GM12875 (cell line): ENCODE data around the gene EPS8L1.

ENCODE experiments used
- H3K4me3 ChIP-seq: one replicate; pipeline ENCODE4 v1.5.1; 2011; ENCODE audit warnings: low read depth, low read length, control low read depth
- TF ChIP-seq, protein P1 (sequence below): IDR thresholded peaks from 2 replicates; pipeline ENCODE4 v1.5.1; 2011; ENCODE audit warnings: low read depth, mild to moderate bottlenecking, control low read depth, inconsistent platforms, low read length, moderate library complexity, borderline replicate concordance; ENCODE audit not compliant: insufficient read depth

The EPS8L1 gene

DNA sequence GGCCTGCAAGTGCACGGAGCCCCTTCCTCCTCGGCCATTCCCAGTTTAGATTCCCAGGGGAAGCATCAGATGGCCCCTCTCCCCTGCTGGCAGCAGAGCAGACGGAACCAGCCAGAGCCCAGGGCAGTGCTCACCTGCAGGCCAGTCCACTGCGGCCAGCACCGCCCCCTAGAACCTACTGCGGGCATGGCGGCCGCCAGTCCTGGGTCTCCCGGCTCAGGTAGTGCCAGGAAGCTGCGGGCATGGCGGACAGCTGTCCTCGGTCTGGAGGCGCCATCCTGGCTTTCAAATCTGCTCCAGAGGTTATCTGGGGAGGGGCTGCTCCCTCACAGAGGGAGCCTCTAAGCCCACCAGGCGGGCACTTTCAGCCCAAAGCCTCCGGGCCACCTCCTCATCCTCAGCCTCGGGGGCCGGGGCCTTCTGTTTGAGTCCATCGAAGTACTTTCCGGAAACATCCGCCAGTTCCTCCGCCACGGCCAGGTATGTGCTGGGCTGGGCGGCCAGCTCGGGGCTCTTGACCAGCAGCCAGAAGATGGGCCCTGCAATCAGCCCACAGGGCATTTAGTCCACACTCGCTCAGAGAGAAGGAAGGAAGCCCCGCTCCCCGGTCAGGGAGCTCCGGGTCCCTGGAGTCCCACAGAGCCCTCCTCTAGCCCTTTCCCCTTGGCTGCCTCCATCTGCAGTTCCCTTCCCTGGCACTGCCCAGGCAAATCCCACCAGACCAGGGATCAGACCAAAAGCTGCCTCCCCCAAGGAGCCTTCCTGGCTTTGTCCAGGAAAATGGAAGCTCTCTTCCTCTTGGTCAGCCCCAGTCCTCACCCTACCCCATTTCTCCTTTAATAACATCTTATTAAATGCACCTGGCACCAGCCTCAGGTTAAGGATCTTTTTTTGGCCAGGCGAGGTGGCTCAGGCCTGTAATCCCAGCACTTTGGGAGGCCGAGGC is 30.6 kb upstream of the EPS8L1 start:
- TF ChIP-seq, protein P1, sequence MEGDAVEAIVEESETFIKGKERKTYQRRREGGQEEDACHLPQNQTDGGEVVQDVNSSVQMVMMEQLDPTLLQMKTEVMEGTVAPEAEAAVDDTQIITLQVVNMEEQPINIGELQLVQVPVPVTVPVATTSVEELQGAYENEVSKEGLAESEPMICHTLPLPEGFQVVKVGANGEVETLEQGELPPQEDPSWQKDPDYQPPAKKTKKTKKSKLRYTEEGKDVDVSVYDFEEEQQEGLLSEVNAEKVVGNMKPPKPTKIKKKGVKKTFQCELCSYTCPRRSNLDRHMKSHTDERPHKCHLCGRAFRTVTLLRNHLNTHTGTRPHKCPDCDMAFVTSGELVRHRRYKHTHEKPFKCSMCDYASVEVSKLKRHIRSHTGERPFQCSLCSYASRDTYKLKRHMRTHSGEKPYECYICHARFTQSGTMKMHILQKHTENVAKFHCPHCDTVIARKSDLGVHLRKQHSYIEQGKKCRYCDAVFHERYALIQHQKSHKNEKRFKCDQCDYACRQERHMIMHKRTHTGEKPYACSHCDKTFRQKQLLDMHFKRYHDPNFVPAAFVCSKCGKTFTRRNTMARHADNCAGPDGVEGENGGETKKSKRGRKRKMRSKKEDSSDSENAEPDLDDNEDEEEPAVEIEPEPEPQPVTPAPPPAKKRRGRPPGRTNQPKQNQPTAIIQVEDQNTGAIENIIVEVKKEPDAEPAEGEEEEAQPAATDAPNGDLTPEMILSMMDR: no peak
- H3K4me3 ChIP-seq: no peak overlapping the region

DNA sequence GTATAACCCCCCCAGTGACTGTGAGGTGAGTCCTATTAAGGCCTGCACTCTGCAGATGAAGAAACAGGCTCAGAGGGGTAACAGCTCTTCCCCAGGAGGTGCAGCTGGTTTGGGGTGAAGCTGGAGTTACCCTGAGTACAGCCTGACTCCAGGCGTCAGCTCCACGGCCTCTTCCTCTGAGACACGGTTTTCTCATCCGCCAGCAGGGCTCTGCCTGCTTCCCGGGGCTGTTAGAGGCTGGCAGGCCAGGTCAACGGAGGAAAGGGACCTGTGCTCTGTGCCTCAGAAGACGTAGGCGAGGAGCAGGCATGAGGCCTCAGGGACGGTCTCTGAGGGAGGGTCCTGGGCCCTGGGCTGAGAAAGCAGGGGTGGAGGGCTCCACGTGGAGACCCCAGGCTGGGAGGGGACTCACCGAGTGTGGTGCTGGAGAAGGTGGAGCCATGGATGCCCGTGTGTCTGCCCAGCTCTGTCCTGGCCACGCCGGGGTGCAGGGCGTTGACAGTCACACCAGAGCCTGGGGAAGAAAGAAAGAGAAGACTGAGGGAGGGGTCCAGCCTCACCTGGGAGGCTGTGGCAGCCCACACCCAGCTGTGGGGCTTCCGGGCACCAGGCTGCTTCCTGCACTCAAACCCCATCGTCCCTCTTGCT is 28.6 kb upstream of the EPS8L1 start:
- TF ChIP-seq, protein P1: no peak
- no peak overlapping the region for H3K4me3 ChIP-seq

DNA sequence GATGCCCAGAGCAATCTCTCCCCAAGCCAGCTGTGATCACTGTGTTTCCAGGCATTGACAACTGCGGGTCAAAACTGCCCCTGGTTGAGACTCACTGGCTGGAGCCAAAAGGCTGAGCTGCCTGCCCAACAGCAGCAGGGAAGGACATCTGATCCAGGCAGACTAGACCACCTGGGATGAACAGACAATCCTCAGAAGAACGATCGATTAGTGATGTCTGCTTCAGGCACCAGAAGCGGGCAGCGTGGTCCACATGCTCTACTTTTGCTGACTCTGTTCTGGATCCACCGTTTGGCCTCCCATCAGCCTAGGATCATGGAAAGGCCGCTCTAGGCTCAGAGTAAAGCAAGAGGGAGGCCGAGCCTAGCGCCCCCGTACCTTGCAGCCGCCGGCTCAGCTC is 27.7 kb upstream of the EPS8L1 start:
- no peak overlapping the region for H3K4me3 ChIP-seq
- TF ChIP-seq, protein P1: no peak

DNA sequence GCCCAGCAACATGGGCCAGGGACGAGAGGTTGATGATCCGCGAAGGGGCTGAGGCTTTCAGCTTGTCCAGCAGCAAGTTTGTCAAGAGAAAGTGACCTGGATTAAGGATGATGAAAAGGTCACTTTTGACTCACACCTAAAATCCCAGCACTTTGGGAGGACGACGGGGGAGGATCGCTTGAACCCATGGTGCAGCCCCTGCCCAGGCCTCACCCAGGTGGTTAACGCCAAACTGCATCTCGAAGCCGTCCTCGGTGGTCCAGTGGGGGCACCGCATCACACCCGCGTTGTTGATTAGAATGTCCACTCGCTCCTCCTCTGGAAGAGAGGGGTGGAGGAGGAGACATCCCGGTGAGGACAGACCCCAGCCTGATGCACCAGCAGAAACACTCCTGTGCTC is 27.2 kb upstream of the EPS8L1 start:
- no peak overlapping the region for H3K4me3 ChIP-seq
- TF ChIP-seq, protein P1: no peak

DNA sequence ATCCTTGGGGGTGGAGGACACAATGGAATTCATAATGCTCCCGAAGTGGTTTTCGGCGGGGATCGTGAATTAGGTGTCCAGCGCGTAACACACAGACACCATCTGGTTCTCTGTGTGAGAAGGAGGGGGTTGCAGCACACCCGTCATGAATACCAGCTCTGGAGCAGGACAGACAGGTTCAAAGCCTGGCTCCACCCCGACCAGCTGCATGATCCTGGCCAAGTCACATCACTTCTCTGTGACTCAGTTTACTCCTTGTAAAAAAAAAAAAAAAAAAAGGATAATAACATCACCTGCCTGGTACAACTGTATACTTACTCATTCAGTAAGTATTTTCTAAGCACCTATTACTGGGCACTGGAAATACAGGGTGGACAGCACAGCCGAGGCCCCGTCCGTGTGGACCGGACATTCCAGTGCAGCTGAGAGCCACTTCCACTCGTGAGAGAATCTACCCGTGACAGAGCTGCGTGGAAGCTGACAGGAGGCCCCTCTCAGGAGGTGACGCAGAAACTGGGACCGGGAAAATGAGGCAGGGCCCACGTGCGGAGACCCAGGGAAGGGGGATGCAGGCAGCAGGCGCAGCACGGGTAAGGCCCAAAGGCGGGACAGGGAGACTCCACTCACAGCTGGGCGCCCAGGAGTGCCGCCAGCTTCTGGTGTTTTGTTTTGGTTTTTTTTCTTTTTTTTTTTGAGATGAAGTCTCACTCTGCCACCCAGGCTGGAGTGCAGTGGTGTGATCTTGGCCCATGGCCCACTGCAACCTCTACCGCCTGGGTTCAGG is 24.7 kb upstream of the EPS8L1 start:
- TF ChIP-seq, protein P1: no peak
- no peak overlapping the region for H3K4me3 ChIP-seq

DNA sequence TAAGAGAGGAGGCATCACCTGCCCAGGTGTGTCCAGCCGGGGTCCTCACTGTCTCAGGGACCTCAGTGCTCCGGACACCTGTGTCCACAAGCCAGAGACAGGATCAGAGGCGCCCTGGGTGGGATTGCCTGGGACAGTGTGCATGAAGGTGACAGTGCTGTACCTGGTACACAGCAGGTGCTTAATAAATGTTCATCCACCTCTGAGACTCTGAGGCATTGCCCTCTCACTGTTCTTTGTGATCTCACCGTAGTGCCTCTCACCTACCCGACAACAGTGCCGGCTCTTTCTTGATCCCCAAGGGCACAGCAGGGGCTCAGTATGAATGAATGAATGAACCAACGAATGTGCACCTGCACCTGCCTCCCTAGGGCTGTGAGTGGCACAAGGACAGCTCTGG is 21.9 kb upstream of the EPS8L1 start:
- no peak overlapping the region for H3K4me3 ChIP-seq
- TF ChIP-seq, protein P1: no peak
